ENCODE measurements around the gene ATOH7.

- TF ChIP-seq, protein P1, sequence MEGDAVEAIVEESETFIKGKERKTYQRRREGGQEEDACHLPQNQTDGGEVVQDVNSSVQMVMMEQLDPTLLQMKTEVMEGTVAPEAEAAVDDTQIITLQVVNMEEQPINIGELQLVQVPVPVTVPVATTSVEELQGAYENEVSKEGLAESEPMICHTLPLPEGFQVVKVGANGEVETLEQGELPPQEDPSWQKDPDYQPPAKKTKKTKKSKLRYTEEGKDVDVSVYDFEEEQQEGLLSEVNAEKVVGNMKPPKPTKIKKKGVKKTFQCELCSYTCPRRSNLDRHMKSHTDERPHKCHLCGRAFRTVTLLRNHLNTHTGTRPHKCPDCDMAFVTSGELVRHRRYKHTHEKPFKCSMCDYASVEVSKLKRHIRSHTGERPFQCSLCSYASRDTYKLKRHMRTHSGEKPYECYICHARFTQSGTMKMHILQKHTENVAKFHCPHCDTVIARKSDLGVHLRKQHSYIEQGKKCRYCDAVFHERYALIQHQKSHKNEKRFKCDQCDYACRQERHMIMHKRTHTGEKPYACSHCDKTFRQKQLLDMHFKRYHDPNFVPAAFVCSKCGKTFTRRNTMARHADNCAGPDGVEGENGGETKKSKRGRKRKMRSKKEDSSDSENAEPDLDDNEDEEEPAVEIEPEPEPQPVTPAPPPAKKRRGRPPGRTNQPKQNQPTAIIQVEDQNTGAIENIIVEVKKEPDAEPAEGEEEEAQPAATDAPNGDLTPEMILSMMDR (conservative IDR thresholded peaks at IDR 0.05; ENCODE audit: low read length): no peak
- no peak for TF ChIP-seq EZH2phosphoT487 (IDR thresholded peaks at IDR 0.05; ENCODE audit: borderline replicate concordance, low read depth, low read length)
Measured at GRCh38 chr10:68233046-68233445, 1.1 kb upstream of the ATOH7 start.
